Stimulated activated CD8-positive, alpha-beta memory T cell treated with anti-CD3 and anti-CD28 coated beads, Interleukin-15, amount 100 ng/mL, for 4 hours (primary cell): ENCODE results near the gene CKMT2.

ENCODE experiments used
- DNase-seq, 2 donors: peaks; one replicate each; pipeline ENCODE4 v3.0.0-alpha.2; 2020; ENCODE audit warnings: low read depth in 2 of 2

Gene CKMT2

GRCh38 chr5:81216152-81216551 is 17.0 kb upstream of the CKMT2 start:
- DNase-seq, result no peak

DNA sequence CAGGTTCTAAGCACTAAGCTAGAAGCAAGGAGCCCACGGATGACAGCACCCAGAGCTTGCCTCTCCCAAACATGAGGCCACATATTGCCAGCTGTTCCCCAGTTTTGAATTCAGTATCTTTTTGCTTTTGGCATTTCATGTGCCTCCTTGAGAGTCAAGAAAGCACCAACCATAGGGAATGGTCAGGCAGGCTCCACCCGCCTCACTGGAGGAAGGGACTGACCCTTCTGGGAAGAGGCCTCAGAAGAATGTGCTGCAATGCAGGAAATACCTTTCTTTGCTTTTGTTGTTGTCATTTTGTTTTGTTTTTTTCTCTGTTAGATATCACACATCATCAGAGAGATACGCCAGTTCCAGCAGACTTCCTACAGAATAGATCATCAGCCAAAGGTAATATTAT is 13.7 kb upstream of the CKMT2 start:
- DNase-seq, result no peak

- no peak for DNase-seq
These were observed 10.8 kb upstream of the CKMT2 start for GRCh38 chr5:81222285-81222684.

DNA sequence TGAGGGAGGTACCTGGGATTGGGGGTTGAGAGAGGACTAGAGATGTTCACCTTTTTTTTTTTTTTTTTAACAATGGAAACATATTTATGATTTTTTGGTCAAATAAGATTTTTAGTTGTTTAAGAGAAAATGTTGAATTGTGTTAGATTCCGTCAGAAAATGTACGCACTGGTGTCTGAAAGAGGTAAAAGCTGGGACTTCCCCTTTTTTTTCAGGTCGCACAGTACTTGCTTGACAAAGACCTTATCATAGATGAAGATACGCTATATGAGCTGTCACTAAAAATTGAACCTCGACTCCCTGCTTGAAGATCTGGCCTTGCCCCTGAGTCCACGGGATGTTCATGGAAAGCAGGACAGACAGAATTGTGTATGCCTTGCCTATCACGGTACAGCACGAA is 7.7 kb upstream of the CKMT2 start:
- no peak for DNase-seq

GRCh38 chr5:81226286-81226685 is 6.8 kb upstream of the CKMT2 start:
- DNase-seq, result no peak

DNA sequence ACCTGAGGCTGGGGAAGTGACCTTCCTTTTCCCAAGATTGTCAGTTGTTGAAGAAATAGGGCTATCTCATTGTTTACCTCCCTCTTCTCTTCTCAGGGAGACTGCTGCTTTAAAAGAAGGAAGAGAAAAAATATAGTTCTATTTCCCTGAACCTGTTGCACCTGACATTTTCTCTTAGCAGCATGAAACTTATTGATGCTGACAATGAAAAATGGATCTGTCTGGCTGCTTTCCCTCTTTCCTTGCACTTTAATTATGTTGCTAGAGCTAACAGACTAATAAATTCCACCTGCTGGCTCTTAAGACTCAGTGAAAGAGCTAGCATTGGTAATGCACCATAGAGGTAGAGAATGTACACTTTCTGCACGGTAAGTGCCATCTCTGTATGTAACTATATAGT is 6.2 kb upstream of the CKMT2 start:
- no peak for DNase-seq

DNA sequence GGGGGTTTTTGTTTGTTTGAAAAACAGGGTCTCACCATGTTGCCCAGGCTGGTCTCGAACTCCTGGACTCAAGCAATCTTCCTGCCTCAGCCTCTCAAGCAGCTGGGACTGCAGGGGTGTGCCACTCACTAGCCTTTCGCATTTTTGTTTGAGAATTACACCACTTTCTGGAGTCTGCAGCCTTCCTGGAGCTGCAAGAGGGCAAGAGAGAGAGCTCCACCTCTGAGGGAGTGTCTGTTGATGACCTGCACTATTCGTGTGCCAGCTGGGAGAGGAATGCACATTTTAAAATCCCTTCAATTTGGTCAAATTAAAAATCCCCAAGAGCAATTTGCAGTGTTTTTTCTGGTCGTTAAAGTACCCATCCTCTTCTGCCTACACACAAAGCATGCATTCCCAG is 5.0 kb upstream of the CKMT2 start:
- no peak for DNase-seq

DNA sequence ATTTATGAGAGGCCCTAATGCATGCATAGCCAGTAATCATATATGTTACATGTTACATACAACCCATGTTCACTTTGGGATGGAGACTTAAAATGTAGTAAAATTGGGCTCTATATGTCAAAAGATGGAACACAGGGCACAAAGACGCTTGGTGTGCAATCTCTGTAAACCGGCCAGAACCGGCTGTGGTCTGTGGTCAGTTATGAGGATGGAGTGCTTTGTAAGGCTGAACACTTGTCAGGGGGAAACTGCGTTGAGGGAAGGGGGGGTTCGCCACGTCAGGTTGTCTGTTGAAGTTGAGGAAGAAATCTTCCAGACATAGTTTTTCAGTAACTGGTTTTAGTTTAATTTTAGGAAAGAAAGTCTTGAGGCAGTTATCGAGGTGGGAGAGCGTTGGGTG is 2.7 kb upstream of the CKMT2 start:
- no peak for DNase-seq

- DNase-seq, result no peak
These were observed 550 bp upstream of the CKMT2 start for GRCh38 chr5:81232464-81233079.

- DNase-seq, result no peak
These were observed 1.2 kb downstream of the CKMT2 start for GRCh38 chr5:81234299-81234698.

DNA sequence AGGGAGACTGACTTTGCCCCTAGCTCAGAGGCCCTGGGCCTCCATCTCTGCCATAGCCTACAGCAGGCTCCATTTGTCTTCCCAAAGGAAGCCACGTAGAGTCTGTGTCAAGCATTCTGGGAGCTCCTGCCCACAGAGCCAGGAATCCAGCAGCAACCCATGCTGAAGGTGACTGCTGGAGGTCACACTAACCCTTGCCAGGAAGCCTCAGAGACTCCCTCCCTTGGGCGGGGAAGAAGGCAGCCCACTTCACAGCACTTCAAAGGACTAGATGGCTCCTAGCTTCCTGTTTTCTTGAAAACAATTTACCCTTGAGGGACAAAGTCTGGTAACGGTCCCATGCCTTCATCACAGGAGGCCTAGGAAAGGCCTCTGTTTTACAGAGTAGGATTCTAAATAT is 1.7 kb downstream of the CKMT2 start:
- DNase-seq, result no peak

GRCh38 chr5:81235287-81236072 is 2.4 kb downstream of the CKMT2 start:
- no peak for DNase-seq

DNA sequence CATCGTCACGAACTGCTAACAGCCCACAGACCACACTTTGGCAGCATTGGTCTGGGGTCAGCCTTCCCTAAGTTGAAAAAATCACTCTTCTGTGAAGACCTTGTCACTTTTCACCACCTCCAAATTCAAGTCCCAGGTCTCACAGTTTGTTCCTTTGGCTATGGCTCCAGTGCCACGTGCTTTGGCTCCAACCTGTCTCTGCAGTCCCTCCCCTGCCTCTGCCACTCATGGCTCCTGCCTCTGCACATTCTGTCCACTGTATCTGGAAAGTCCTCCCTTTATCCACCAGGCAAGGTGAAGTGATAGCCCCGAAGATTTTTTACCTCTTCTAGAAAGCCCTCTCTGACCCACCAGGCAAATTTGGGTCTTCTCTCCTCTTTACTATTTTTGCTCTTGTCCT is 5.3 kb downstream of the CKMT2 start:
- DNase-seq, result no peak

GRCh38 chr5:81239613-81240012 is 6.5 kb downstream of the CKMT2 start:
- DNase-seq, result no peak

DNA sequence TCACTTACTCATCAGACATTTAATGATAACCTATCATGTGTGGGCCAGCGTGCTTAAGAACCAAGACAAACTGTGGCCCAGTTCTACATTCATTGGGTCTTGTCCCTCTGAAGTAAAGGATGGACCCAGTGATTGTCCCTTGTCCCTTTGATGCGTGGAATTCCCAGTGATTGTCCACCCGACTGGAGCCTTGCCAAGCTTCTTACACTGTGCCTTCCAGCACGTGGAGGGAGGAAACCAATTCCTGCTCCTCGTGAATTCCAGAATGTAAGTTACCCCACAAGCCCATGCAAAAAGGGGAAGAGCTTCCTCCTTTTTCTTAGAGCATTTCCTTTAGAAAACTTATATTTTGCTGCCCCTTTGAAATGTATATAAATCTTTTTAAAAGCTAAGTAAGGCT is 7.9 kb downstream of the CKMT2 start:
- DNase-seq, result no peak

DNA sequence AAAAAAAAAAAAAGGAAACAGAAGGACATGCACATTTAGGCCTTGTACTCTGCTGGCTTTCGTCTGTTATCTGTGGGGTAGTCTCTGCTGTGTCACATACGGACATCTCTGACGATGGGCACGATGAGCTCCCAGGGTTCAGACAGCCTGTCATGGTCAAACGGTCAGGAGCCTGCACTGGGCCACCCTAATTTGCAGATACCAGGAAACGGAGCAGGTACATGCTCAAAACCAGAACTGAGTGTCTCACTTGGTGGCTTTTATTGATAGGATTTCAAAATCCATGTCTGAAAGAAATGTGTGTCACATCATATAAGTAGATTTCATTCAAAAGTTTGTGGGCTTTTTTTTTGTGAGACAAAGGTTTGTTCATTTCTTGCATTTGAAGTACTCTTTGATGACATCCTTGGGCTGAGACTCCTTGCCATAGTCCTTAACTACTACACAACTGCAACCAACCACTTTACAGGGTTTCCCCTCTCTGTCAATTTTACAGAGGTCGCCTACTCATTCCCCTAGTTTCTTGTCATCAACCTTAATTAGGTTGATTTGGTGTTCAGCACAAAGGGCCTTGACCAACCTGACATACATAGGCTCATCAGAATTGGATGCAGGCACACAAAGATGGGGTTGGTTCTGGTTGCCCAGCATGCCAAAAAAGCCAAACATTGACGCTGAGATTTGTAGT is 9.0 kb downstream of the CKMT2 start:
- no peak for DNase-seq

DNA sequence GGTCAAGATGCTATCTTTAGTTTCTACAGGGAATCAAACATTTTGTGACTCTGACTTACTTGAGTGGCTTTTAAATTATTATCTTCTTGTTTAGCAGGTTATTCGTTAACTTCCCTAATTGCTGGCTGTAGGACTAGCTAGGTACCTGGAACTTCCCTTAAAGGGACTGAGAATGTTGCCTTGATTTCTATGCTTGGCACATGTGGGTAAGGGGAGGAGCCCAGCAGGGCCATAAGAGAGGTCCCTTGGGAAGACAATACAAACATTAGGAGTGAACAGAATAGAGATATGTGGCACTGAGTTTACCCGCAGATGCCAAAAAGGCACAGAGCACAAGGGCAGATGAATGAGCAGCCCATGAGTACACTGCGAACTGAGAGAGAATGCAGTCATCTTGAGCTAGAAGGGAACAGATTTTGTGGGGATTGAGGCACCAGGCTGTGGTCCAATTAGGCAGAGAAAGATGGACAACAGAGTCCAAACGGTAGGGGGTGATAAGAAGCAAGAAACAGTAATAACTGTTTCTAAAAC is 9.8 kb downstream of the CKMT2 start:
- DNase-seq, result no peak

DNA sequence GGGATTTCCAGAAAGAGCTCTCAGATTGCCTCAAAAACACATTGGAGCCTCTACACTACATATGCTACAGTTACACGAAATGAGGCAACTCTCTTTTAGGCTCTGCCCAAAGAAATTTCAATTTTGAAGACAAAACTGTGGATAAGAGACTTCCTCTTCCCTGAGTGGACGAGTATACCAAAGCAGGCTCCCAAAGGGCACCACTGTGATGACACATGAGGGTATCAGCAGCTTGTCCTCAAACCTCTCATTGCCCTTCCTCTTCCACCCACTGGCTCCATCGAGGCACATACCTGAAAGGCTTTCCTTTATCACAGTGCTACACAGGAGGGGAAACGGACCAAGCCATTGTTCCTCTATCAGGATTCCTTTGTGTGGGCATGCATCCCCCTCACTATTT is 11.3 kb downstream of the CKMT2 start:
- DNase-seq, result no peak

- no peak for DNase-seq
These were observed 12.7 kb downstream of the CKMT2 start for GRCh38 chr5:81245871-81246235.

GRCh38 chr5:81246697-81247096 is 13.6 kb downstream of the CKMT2 start:
- no peak for DNase-seq

GRCh38 chr5:81247441-81247972 is 14.4 kb downstream of the CKMT2 start:
- DNase-seq, result no peak

- DNase-seq, result no peak
These were observed 16.1 kb downstream of the CKMT2 start for GRCh38 chr5:81249240-81249639.

- no peak for DNase-seq
These were observed 16.9 kb downstream of the CKMT2 start for GRCh38 chr5:81250004-81250403.
